ENCODE results near the gene NLN.

The NLN gene

GRCh38 chr5:65832152-65832551 is 110.1 kb downstream of the NLN start:
- ATAC-seq: no peak

GRCh38 chr5:65832603-65833228 is 110.7 kb downstream of the NLN start:
- ATAC-seq: no peak
- TF ChIP-seq ISL1 (CRISPR knock-in tag; IDR thresholded peaks at IDR 0.05) (no peak), PPARA (CRISPR knock-in tag; IDR thresholded peaks at IDR 0.05; ENCODE audit: borderline replicate concordance) (no peak)

More at GRCh38 chr5:65832152-65832551, 110.1 kb downstream of the NLN start:
- TF ChIP-seq ZFP3 (CRISPR knock-in tag; IDR thresholded peaks at IDR 0.05): no peak
- TF ChIP-seq OSR1 (CRISPR knock-in tag; IDR thresholded peaks at IDR 0.05): no peak
- no peak for TF ChIP-seq ZNF565 (CRISPR knock-in tag; conservative IDR thresholded peaks at IDR 0.05; ENCODE audit: low read depth)
- TF ChIP-seq CSDC2 (CRISPR knock-in tag; IDR thresholded peaks at IDR 0.05): no peak
- TF ChIP-seq, protein P1, sequence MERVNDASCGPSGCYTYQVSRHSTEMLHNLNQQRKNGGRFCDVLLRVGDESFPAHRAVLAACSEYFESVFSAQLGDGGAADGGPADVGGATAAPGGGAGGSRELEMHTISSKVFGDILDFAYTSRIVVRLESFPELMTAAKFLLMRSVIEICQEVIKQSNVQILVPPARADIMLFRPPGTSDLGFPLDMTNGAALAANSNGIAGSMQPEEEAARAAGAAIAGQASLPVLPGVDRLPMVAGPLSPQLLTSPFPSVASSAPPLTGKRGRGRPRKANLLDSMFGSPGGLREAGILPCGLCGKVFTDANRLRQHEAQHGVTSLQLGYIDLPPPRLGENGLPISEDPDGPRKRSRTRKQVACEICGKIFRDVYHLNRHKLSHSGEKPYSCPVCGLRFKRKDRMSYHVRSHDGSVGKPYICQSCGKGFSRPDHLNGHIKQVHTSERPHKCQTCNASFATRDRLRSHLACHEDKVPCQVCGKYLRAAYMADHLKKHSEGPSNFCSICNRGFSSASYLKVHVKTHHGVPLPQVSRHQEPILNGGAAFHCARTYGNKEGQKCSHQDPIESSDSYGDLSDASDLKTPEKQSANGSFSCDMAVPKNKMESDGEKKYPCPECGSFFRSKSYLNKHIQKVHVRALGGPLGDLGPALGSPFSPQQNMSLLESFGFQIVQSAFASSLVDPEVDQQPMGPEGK (CRISPR knock-in tag; IDR thresholded peaks at IDR 0.05; ENCODE audit: borderline replicate concordance): no peak
- no peak for TF ChIP-seq ZFP30 (CRISPR knock-in tag; IDR thresholded peaks at IDR 0.05)
- TF ChIP-seq, protein P2, sequence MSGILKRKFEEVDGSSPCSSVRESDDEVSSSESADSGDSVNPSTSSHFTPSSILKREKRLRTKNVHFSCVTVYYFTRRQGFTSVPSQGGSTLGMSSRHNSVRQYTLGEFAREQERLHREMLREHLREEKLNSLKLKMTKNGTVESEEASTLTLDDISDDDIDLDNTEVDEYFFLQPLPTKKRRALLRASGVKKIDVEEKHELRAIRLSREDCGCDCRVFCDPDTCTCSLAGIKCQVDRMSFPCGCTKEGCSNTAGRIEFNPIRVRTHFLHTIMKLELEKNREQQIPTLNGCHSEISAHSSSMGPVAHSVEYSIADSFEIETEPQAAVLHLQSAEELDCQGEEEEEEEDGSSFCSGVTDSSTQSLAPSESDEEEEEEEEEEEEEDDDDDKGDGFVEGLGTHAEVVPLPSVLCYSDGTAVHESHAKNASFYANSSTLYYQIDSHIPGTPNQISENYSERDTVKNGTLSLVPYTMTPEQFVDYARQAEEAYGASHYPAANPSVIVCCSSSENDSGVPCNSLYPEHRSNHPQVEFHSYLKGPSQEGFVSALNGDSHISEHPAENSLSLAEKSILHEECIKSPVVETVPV (CRISPR knock-in tag; IDR thresholded peaks at IDR 0.05): no peak
- no peak for TF ChIP-seq BACH2 (CRISPR knock-in tag; IDR thresholded peaks at IDR 0.05; ENCODE audit: borderline replicate concordance)
- no peak for TF ChIP-seq TOX (CRISPR knock-in tag; IDR thresholded peaks at IDR 0.05; ENCODE audit: borderline replicate concordance)
- no peak for TF ChIP-seq RARB (CRISPR knock-in tag; IDR thresholded peaks at IDR 0.05)
- TF ChIP-seq ESRRG (CRISPR knock-in tag; IDR thresholded peaks at IDR 0.05): no peak
- TF ChIP-seq PPARA (CRISPR knock-in tag; IDR thresholded peaks at IDR 0.05; ENCODE audit: borderline replicate concordance): no peak
- TF ChIP-seq TCF4 (CRISPR knock-in tag; IDR thresholded peaks at IDR 0.05; ENCODE audit: borderline replicate concordance): no peak
- no peak for TF ChIP-seq GLIS3 (CRISPR knock-in tag; IDR thresholded peaks at IDR 0.05)
- TF ChIP-seq, protein P3, sequence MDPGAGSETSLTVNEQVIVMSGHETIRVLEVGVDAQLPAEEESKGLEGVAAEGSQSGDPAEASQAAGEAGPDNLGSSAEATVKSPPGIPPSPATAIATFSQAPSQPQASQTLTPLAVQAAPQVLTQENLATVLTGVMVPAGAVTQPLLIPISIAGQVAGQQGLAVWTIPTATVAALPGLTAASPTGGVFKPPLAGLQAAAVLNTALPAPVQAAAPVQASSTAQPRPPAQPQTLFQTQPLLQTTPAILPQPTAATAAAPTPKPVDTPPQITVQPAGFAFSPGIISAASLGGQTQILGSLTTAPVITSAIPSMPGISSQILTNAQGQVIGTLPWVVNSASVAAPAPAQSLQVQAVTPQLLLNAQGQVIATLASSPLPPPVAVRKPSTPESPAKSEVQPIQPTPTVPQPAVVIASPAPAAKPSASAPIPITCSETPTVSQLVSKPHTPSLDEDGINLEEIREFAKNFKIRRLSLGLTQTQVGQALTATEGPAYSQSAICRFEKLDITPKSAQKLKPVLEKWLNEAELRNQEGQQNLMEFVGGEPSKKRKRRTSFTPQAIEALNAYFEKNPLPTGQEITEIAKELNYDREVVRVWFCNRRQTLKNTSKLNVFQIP (CRISPR knock-in tag; IDR thresholded peaks at IDR 0.05; ENCODE audit: borderline replicate concordance, low read depth): no peak
- TF ChIP-seq CREB5 (CRISPR knock-in tag; IDR thresholded peaks at IDR 0.05; ENCODE audit: low read depth): no peak
- TF ChIP-seq TSHZ2 (CRISPR knock-in tag; IDR thresholded peaks at IDR 0.05): no peak
- no peak for TF ChIP-seq ZNF8 (CRISPR knock-in tag; IDR thresholded peaks at IDR 0.05)
- no peak for TF ChIP-seq ARNTL (CRISPR knock-in tag; IDR thresholded peaks at IDR 0.05; ENCODE audit: borderline replicate concordance, low read depth)
- TF ChIP-seq ZC3H10 (CRISPR knock-in tag; IDR thresholded peaks at IDR 0.05): no peak

DNA sequence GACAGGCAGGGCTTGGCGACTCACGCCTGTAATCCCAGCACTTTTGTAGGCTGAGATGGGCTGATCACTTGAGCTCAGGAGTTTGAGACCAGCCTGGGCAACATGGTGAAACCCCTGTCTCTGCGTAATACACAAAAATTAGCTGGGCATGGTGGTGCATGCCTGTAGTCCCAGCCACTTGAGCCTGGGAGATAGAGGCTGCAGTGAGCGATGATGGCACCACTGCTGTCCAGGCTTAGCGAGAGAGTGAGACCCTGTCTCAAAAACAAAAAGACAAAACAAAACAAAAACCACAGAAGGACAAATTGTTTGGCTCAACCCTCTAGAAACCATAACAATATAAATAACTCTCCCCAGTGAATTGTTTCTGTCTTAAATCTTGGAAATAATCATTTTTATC is 111.8 kb downstream of the NLN start:
- no peak for ATAC-seq
- TF ChIP-seq, protein P2 (CRISPR knock-in tag; IDR thresholded peaks at IDR 0.05): no peak
- TF ChIP-seq BACH2 (CRISPR knock-in tag; IDR thresholded peaks at IDR 0.05; ENCODE audit: borderline replicate concordance) (no peak), ARNTL (CRISPR knock-in tag; IDR thresholded peaks at IDR 0.05; ENCODE audit: borderline replicate concordance, low read depth) (no peak), ZNF70 (CRISPR knock-in tag; IDR thresholded peaks at IDR 0.05) (no peak), GLIS3 (CRISPR knock-in tag; IDR thresholded peaks at IDR 0.05) (no peak), TOX (CRISPR knock-in tag; IDR thresholded peaks at IDR 0.05; ENCODE audit: borderline replicate concordance) (no peak), ZFP30 (CRISPR knock-in tag; IDR thresholded peaks at IDR 0.05) (no peak), ZFP3 (CRISPR knock-in tag; IDR thresholded peaks at IDR 0.05) (no peak), TCF4 (CRISPR knock-in tag; IDR thresholded peaks at IDR 0.05; ENCODE audit: borderline replicate concordance) (no peak), PPARA (CRISPR knock-in tag; IDR thresholded peaks at IDR 0.05; ENCODE audit: borderline replicate concordance) (no peak), RARB (CRISPR knock-in tag; IDR thresholded peaks at IDR 0.05) (no peak)
- TF ChIP-seq, protein P1 (CRISPR knock-in tag; IDR thresholded peaks at IDR 0.05; ENCODE audit: borderline replicate concordance): no peak
- TF ChIP-seq, protein P3 (CRISPR knock-in tag; IDR thresholded peaks at IDR 0.05; ENCODE audit: borderline replicate concordance, low read depth): no peak
